NCI-H82 treated with DMSO at 0.1 percent for 48 hours (cell line): Measurements from ENCODE around the gene MEGF10.
"Not testable (repeated sequence)": the region's sequence is repeated elsewhere in the genome, so short reads cannot be mapped to it uniquely, and the experiment has no call there.

Experiments used
- DNase-seq: peaks from one replicate; lab custom pipeline; 2025; ENCODE audit not compliant: unreplicated experiment; lab: John Stamatoyannopoulos, UW

Gene MEGF10

DNA sequence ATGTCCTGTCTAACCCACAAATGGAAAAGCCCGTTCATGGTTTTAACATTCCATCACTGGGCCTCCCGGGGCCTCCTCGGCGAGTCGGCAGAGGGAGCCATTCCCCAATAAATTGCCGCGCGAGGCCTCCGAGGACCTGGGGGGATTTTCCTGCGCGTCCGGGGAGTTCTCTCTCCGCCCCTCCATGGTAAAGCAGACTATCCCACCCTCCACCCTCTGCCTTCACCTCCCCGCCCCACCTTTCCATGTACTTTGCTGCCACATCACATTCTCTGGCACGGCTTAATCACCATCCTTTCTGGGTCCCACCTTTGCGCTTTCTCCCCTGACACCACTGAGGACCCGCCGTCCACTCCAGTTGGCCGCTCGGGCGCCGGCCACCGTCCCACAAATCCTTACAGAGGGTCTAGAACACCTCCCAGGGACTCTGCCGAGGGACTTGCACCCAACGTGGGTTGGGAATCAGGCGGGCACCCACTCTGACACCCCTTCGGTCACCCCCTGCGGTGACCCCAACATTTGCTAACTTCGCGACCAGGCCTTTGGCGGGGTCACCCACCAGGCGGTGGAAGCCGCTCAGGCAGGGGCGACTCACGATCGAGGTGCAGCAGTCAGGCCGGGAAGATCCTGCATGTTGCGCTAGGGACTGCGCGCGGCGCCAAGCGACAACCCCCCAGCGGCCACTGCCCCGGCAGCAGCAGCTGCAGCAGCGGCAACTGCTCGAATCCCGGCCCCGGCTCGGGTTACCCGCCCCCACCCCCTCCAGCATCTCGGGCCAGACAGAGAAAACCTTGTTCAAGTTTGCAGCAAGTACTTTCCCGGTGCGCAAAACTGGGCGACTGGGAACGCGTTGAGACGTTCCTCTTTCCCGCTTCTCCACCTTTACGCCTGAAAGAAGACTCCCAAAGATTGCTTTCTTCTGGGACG lies at the start of gene MEGF10:
Gene MEGF10 (plus strand): TSS at position 778 of the 927 bp plus-strand sequence. CDS start 40,513 bp downstream, outside the sequence.
- DNase-seq, result peak; percentile 27

DNA sequence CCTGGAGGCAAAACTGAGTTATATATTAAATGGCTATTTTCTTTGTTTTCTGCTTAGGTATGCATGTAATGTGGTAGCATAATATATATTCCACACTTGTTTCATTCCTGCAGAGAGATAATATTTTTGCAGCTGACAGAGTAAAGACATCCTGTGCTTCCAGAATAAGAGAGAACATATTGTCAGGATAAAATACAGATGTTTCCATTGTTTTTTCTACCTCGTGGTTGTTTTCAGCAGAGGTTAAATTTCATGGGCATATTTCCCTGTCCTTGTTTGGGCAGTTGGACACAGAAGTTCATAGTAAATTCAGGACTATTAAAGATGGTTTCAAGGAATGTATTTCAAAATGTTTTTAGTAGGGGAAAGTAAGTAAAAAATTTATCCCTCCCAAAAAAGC lies 47.6 kb upstream of the MEGF10 start:
- DNase-seq, result no peak

DNA sequence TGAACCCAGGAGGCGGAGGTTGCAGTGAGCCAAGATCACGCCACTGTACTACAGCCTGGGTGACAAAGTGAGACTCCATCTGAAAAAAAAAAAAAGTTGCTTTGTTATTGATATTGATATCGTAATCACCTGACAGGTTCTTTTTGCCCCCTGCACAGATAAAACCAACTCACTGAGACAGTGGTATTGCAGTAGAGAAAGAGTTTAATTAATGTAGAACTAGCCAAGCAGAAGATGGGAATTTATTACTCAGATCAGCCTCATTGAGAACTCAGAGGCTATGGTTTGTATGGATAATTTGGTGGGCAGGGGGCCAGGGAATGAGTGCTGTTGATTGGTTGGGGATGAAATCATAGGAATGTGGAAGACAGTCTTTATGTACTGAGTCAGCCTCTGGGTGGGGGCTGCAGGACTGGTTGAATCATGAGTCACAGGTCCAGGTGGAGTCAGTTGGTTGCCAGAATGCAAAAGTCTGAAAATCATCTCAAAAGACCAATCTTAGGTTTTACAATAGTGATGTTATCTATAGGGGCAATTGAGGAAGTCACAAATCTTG lies 35.8 kb upstream of the MEGF10 start:
- DNase-seq, result no peak

DNA sequence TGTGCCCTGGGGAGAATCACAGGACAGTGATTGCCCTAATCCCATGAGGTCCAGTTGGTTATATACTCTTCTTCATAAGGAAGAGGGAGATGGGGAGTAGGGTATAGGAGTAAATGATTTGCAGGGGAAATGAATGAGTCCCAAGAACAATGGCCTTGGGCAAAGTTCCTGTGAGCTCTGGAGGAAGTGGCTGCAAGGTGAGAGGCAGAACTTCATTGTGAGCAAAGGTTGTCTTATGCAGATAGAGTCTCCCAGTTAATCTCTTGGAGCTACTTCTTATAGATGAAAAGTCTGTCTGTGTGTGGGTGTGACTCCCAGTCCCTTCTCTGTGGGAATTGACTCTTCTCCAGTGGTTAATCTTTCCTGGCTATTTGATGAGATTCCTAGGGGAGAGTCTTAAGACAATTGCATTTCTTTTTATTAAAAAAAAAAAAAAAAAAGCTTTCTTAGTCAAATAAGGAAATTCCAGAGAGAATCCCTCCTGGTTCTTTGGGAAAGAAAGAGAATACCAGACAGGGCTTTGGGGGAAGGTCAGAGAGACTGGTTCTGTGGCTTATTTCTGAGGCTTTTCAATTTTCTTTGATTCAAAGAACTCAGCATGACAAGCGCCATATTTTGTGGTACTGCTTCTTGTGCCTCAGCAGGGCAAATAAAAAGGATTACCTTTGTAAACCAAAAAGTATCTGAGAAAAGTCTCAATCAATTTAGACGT lies 33.6 kb upstream of the MEGF10 start:
- DNase-seq, result no peak

DNA sequence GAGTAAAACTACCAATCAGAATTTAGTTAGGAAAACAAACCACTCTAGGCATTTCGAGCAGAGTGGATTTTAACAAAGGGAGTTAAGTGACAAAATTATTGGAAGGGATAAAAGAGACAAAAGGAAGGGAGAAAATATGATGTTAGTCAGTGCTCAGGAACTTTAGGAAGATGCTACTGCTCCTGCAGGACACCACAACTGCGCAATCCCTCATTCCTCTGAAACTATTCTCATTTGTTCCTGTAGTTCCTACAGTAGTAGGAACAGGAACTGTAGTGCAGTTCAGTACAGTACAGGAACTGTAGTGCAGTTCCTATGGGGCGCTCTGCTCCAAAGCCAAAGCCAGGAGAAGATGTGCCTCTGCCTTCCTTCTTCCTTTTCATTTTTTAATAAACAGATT lies 29.9 kb upstream of the MEGF10 start:
- DNase-seq, result no peak

DNA sequence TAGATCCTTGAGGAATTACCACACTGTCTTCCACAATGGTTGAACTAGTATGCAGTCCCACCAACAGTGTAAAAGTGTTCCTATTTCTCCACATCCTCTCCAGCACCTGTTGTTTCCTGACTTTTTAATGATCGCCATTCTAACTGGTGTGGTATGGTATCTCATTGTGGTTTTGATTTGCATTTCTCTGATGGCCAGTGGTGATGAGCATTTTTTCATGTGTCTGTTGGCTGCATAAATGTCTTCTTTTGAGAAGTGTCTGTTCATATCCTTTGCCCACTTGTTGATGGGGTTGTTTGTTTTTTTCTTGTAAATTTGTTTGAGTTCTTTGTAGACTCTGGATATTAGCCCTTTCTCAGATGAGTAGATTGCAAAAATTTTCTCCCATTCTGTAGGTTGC lies 25.1 kb upstream of the MEGF10 start:
- not testable (repeated sequence) for DNase-seq

DNA sequence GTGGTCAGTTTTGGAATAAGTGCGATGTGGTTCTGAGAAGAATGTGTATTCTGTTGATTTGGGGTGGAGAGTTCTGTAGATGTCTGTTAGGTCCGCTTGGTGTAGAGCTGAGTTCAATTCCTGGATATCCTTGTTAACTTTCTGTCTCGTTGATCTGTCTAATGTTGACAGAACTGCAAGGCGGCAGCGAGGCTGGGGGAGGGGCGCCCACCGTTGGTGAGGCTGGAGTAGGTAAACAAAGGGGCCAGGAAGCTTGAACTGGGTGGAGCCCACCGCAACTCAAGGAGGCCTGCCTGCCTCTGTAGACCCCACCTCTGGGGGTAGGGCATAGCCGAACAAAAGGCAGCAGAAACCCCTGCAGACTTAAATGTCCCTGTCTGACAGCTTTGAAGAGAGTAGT lies 22.3 kb upstream of the MEGF10 start:
- DNase-seq, result not testable (repeated sequence)

DNA sequence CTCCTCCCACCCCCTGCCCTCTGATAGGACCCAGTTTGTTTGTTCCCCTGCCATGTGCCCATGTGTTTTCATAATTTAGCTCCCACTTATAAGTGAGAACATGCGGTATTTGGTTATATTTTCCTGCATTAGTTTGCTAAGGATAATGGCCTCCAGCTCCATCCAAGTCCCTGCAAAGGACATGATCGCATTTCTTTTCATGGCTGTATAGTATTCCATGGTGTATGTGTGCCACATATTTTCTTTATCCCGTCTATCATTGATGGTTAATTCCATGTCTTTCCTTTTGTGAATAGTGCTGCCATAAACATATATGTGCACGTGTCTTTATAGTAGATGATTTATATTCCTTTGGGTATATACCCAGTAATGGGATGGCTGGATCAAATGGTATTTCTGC lies 19.9 kb upstream of the MEGF10 start:
- not testable (repeated sequence) for DNase-seq

DNA sequence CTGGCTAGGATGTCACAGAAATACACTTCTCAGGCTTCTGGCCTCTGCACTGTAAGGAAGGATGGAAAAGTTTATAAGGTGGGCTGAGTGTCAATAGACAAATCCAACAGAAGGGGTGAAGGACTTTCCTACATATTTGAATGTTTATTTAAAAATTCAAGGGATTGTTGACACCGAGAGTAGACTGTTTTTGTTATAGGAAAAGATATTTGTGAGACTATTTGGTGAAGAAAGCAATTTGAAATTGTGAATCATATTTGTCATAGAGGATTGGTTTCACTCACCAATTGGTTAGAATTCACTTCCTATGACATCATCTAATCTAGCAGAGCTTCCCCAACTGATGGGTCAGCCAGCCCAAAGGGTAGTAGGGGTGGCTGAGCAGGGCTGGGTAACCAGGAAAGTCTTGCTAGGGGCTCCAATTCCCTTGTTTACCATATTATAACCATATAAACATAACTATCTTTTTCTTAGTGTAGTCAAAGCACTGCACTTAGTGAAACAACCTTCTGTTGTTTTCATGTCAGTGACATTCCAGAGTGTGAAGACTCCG lies 14.9 kb upstream of the MEGF10 start:
- DNase-seq, result no peak

DNA sequence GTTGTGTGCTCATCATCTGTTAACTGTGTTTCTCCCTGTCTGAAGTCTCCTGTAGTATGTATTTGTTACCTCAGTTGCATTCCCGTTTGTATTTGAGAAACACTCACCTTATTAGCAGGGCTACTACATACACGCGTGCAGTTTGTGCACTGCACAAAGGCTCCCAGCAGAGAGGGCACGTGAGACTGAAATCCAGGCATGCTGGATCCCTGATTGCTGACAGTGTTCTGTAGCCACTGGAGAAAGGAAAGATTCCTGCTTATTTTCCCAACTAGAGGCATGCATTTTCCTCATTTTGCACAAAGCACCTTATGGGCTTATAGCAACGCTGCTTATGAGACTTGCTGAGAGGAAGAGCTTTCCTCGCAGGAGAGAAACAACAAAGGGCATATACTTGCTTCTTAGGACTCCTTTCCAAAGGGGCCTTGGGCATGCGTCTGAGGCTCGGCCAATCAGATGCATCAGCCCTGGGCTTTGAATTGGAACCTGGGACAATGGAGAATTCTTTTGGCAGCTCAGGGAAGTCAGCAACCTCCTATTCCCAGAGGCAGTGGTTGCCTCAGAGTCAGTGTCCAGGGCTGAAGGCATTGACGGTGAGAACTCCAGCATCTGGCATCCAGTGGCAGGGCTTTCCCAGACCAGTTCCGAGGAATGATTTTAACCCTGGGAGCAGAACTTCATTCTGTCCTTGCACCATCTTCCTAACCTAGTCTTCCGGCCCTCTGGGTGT lies 9.9 kb upstream of the MEGF10 start:
- DNase-seq, result no peak

DNA sequence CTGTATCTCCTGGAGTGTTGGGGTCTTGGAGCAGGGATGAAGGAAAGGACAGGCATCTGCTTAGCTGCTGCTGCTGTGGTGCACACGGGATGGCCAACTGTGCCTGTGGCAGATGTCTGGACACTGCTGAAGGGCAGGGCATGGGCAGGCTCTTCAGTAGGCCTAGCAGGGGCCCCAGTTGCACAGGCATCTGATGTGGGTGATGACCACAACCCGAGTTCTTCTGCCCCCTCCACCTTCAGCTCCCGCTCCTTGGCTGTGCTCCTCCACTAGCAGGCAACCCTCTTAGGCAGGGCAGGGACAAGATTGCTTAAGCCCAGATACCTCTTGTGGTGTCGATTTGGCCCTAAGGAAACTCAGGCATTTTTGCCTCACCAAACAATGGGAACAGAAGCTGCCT lies 9.0 kb upstream of the MEGF10 start:
- DNase-seq, result no peak

DNA sequence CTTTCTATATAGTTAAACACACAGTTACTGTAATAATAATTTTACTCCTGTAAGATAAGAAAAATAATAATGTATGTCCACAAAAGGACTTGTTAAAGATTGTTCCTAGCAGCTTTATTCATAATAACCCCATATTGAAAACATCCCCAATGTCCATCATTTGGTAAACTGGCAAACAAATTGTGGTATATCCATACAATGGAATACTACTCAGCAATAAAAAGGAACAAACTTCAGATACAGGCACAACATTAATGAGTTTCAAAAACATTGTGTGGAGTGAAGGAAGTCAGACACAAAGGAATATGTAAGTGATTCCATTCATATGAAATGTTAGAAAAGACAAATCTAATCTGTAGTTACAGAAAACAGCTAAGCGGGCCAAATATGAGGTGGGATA lies 1.9 kb upstream of the MEGF10 start:
- no peak for DNase-seq

DNA sequence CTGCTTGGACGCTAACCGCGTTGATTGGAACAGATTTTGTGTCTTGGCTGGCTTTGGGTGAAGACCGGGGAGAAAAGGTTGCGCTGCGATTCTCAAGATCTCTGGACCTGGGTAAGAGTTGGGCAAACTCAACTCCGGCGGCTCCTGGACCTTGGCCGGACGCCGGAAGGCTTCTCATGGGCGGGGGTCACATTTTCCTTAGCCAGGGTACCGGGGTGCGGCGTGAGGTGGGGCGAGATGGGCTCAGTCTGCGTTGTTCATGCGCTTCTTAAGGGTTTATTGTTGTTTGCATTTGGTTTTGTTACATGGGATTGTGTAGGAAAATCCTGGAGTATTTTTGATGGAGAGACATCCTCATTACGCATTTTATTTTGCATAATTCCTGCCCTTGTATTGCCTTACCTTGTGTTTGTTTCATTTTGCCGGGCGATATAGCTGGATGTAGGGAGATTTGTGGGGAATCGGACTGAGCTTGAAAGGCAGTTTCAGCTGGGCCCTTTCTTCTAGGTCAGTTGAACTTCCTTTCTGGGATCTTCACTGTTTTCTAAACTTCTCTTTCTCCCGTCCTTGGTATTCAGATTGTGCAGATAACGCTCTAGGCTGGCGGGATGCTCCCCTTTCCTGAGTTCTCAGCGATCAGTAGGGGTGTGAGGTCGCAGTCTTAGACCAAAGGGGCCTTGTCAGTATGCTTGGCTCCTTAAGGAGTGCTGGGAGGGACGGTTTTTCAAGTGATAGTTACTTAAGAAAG lies 524 bp downstream of the MEGF10 start:
- no peak for DNase-seq

DNA sequence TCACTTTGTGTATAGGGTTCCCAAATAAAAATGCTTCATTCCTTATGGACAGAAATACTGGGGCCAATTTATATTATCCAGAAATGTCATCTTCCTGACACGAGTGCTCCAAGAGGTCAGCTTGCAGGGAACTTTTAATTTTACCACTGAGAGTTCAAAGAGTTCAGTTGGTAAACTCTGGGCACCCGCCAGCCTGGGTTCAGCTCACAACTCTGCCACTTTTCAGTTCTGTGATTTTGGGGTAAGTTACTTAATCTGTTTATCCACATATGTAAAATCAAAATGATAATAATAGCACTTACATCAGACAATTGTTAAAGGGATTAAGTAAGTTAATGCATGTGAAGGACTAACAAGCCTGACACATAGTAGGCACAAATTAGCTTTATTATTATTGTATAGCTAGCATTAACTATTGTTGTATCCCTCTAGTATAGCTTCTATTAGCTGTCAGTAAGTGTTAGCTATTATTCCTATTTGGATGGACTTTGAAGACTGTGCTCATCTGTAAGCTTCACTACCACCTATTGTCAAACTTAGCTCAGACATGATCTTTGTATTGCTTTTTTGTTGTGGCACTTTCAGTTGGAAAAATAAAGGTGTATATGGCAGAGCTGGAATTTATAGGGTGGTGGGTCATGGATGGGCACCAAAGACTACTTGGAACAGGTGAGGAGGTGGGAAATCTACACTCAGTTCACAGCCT lies 1.6 kb downstream of the MEGF10 start:
- no peak for DNase-seq

DNA sequence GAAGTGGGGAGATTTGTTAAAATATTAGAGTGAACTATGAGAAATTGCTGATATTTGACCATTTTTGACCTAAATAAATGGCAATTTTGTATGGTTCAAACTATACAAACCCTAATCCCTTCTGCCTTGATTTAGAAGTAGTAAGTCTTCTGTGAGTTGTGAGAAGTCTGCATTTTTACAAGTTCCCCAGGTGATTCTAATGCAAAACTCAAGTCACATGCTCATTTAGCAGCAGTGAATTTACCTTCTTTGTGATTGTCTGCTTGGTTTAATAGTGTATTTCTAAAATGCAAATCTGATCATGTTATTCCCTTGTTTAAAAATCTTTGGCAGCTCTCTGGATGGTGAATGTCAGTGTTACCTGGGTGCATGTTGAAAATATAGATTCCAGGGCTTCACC lies 2.8 kb downstream of the MEGF10 start:
- DNase-seq, result no peak

DNA sequence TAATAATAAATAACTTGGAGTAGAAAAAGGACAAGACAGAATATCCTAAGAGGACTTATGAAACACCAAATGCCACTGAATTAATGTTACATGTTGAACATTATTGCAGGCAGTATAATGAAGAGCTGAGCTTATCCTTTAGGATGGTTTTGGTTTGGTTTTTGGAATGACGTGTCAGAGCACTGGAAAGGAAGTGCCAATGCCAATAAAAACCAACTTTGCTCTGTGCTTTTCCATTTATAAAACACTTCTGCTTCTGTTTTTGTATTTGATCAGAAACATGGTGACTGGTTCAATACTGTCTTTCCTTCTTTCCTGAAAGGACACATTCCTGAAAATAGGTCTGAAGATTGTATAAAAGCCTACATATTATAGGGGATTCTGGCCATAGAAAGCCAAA lies 4.2 kb downstream of the MEGF10 start:
- no peak for DNase-seq

DNA sequence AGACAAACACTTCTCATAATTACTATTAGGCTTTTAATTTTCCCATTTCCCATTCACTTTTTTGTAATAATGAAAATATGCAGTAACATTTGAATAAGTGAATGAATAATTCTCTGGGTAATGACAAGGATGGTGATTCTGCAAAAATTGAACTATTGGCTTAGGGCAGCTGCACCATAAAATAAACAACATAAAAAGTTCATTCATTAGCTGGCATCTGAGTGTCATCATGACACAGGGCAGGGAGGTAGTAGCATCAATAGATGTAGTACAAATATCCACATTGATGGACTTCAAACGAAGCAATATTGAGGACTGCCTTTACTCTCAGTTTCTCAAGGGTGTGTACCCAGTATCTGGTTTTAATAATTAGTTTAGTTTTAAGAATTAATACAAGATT lies 4.9 kb downstream of the MEGF10 start:
- no peak for DNase-seq

DNA sequence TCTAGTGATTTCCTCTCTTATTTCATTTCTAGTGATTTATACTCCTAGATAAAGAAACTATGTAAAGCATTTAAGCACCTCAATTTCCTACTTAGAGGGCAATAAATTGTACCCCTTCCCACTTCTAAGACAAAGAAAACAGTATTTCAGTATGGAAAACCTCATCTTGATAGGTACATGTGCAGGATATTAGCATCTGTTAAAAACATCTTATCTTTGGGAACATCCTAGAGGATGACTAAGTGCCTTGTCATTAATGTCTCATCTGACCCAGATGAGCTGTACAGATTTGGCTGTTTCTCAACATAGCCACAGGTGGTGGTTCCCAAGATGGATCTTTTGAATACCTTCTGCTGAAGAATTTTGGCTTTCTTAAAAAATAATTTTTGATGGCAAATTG lies 5.7 kb downstream of the MEGF10 start:
- DNase-seq, result no peak

DNA sequence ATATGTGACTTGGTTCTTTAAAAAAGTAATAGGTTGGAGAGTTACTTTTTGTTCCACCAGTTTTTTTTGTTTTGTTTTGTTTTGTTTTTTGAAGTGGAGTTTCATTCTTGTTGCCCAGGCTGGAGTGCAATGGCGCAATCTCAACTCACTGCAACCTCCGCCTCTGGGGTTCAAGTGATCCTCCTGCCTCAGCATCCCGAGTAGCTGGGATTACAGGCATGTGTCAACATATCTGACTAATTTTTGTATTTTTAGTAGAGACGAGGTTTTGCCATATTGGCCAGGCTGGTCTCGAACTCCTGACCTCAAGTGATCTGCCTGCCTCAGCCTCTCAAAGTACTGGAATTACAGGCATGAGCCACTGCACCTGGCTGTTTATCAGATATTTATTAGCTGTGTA lies 6.3 kb downstream of the MEGF10 start:
- DNase-seq, result not testable (repeated sequence)
